HEK293T (cell line): ENCODE measurements around the gene TBC1D10A.

ENCODE experiments used
- BHLHE40 ChIP-seq: fragments of 450-650 bp; IDR thresholded peaks from 2 replicates; pipeline ENCODE4 v1.6.1; 2016; ENCODE audit warnings: mild to moderate bottlenecking, moderate library complexity, borderline replicate concordance
- FOXA1 ChIP-seq: fragments of 450-650 bp; IDR thresholded peaks from 2 replicates; pipeline ENCODE4 v1.6.1; 2016; ENCODE audit warnings: mild to moderate bottlenecking
- FOXK2 ChIP-seq: fragments of 450-650 bp; IDR thresholded peaks from 2 replicates; pipeline ENCODE4 v1.6.1; 2016; ENCODE audit warnings: mild to moderate bottlenecking
- FOXM1 ChIP-seq: fragments of 450-650 bp; IDR thresholded peaks from 2 replicates; pipeline ENCODE4 v1.6.1; 2017; ENCODE audit warnings: mild to moderate bottlenecking, borderline replicate concordance
- SP1 ChIP-seq: fragments of 450-650 bp; IDR thresholded peaks from 2 replicates; pipeline ENCODE4 v1.6.1; 2017
- TF ChIP-seq, protein P1 (sequence below): fragments of 450-650 bp; IDR thresholded peaks from 2 replicates; pipeline ENCODE4 v1.6.1; 2016

DNA sequence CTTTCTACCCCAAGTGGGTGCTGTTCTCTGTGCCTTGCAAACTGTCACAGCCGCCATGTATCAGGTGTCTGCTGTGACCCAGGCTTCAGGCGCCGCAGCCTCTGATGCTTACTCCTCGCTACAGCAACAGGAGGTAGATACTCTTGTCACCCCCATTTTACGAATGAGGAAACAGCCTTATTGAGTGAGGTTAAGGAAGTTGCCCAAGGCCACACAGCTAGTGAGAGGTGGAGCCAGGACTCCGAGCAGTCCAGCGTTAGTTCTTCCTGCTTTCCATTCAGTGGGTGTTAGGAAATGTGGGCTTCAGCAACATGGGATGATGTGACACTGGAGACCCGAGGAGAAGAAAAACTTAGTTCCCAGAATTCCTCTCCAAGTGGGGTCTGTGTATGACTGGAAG lies 46.2 kb upstream of the TBC1D10A start:
- no peak for TF ChIP-seq SP1
- TF ChIP-seq BHLHE40, result no peak
- TF ChIP-seq, protein P1, sequence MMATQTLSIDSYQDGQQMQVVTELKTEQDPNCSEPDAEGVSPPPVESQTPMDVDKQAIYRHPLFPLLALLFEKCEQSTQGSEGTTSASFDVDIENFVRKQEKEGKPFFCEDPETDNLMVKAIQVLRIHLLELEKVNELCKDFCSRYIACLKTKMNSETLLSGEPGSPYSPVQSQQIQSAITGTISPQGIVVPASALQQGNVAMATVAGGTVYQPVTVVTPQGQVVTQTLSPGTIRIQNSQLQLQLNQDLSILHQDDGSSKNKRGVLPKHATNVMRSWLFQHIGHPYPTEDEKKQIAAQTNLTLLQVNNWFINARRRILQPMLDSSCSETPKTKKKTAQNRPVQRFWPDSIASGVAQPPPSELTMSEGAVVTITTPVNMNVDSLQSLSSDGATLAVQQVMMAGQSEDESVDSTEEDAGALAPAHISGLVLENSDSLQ, result no peak
- no peak for TF ChIP-seq FOXK2
- TF ChIP-seq FOXA1, result no peak
- TF ChIP-seq FOXM1, result no peak
